PC-9 (cell line): Measurements from ENCODE around the gene RGS7. TPM values are rescaled to one million over a fixed set of nuclear protein-coding genes. Genes with fewer than 3 reads are reported as not detected.

Experiments
- BruUV-seq: library from RNA; stranded (reverse); fragments of 400-500 nt; replicated peaks from 2 replicates; lab custom pipeline; 2021; lab: Mats Ljungman, UMichigan
- CTCF ChIA-PET: fragments of 300-600 bp; sonication (Branson Sonifier 250); formaldehyde crosslinking; loops from one replicate; lab custom pipeline; 2022; ENCODE audit warnings: antibody characterized with exemption; lab: Charles Lee
- POLR2A ChIA-PET: fragments of 300-600 bp; sonication (Branson Sonifier 250); formaldehyde crosslinking; loops from one replicate; lab custom pipeline; 2022; ENCODE audit warnings: antibody characterized with exemption; ENCODE audit not compliant: unreplicated experiment; lab: Charles Lee
- DNase-seq, 2 experiments: peaks; one replicate each; pipeline versions ENCODE4 v3.0.0 to v3.0.0-alpha.2; 2015 to 2022; ENCODE audit warnings: mixed read lengths in 1 of 2
- H2AFZ ChIP-seq: fragments of 200-600 bp; sonication (generic); 2 replicates; pipeline ENCODE4 v1.8.1; 2017; ENCODE audit warnings: antibody characterized with exemption
- H3F3A ChIP-seq: fragments of 200-600 bp; sonication (generic); 2 replicates; pipeline ENCODE4 v1.8.1; 2017; ENCODE audit warnings: antibody characterized with exemption, mild to moderate bottlenecking, low read depth; ENCODE audit not compliant: insufficient read depth
- H3K27ac ChIP-seq: fragments of 200-600 bp; sonication (generic); 2 replicates; pipeline ENCODE4 v1.6.1; 2016; ENCODE audit warnings: mixed run types
- H3K27me3 ChIP-seq: fragments of 200-600 bp; sonication (generic); 2 replicates; pipeline ENCODE4 v1.6.1; 2016; ENCODE audit warnings: low read depth, mixed run types; ENCODE audit not compliant: insufficient read depth
- H3K36me3 ChIP-seq: fragments of 200-600 bp; sonication (generic); 2 replicates; pipeline ENCODE4 v1.6.1; 2016; ENCODE audit warnings: low read depth, mixed run types
- H3K4me1 ChIP-seq: fragments of 200-600 bp; sonication (generic); replicated peaks from 2 replicates; pipeline ENCODE4 v1.6.1; 2016; ENCODE audit warnings: mixed run types; ENCODE audit not compliant: insufficient read depth
- H3K4me2 ChIP-seq: fragments of 200-600 bp; sonication (generic); 2 replicates; pipeline ENCODE4 v1.6.1; 2017; ENCODE audit warnings: mixed run types
- H3K4me3 ChIP-seq: fragments of 200-600 bp; sonication (generic); 2 replicates; pipeline ENCODE4 v1.6.1; 2016; ENCODE audit warnings: mixed run types
- H3K79me2 ChIP-seq: fragments of 200-600 bp; sonication (generic); 2 replicates; pipeline ENCODE4 v1.6.1; 2017; ENCODE audit warnings: low read depth, mixed run types
- H3K9me2 ChIP-seq: fragments of 200-600 bp; sonication (generic); 2 replicates; pipeline ENCODE4 v1.8.1; 2017; ENCODE audit warnings: mild to moderate bottlenecking; ENCODE audit not compliant: insufficient read depth
- H3K9me3 ChIP-seq: fragments of 200-600 bp; sonication (generic); 2 replicates; pipeline ENCODE4 v1.8.1; 2016; ENCODE audit warnings: low read depth; ENCODE audit not compliant: insufficient read depth
- H4K20me1 ChIP-seq: fragments of 200-600 bp; sonication (generic); 2 replicates; pipeline ENCODE4 v1.8.1; 2017; ENCODE audit not compliant: insufficient read depth
- CTCF ChIP-seq: fragments of 200-600 bp; sonication (generic); conservative IDR thresholded peaks from 2 replicates; pipeline ENCODE4 v1.6.1; 2017; ENCODE audit warnings: mixed run types, antibody characterized with exemption, mild to moderate bottlenecking, moderate library complexity
- EZH2 ChIP-seq: fragments of 200-600 bp; sonication (generic); IDR thresholded peaks from 2 replicates; pipeline ENCODE4 v1.8.0; 2017; ENCODE audit warnings: antibody characterized with exemption, low read depth
- intact Hi-C: fragments of 100-400 bp; cut with micrococcal nuclease; formaldehyde crosslinking; loops from one replicate; pipeline ENCODE4 v1.10.0; 2022; ENCODE audit not compliant: unreplicated experiment
- total RNA-seq: library from RNA; stranded (reverse); gene quantifications from 2 replicates; pipeline ENCODE4 v1.2.3, GENCODE V29; 2021

The RGS7 gene
- total RNA-seq, 1 experiment from 2014 or later, result 5.8 TPM

DNA sequence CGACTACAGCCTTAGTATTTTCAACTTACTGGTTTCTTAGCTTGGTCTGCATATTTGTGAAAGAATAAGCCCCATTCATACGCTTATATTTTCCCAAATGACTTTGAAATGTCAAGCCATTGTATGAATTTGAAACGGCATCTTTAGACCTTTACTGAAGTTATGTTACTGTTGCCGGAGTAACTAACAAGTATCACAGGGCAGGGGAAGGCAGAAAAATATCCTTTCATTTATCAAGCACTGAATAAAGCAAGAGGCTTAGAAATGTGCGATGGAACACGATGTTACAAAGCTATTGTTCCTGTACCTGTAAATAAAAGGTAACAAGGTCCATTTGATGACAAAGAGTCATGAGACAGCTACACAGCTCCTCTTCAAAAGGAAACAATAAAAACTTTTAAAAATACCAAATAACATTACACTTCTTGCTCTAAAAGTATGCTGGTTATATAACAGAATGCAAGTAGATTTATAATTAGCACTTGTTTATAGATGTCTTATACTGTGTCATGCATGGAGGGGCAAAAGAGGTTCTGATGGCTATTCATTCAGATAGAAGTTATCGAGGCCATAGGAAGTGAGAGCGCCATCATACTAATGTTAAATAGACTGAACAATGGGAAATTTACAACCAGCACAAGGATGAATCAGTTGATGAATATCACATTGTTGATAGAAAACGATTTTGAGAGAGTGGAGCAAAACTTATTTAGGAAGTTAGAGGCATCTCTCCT, 322.6 kb downstream of the RGS7 start:
- Histone ChIP-seq H3K9me3 (no peaks in the 10 kb centered on the region; the same call in 1 of the 2 replicates), H3K27me3 (0 out of 2 replicates have a peak, but pooled peaks cover 4% of the 10 kb centered on the region), H3K9me2 (no peaks in the 10 kb centered on the region), H3F3A (no peaks in the 10 kb centered on the region), H3K36me3 (no peaks in the 10 kb centered on the region), H3K27ac (no peak overlapping the region), H3K4me1 (no peaks in the 10 kb centered on the region), H3K4me3 (no peak overlapping the region), H3K4me2 (no peak overlapping the region), H4K20me1 (no peaks in the 10 kb centered on the region), H3K79me2 (no peaks in the 10 kb centered on the region), H2AFZ (no peak overlapping the region)
- ChIA-PET POLR2A (no interaction called here), CTCF (no interaction called here)
- intact Hi-C loops, result no loop called here
- no TSS peak for BruUV-seq
- TF ChIP-seq CTCF (no peak), EZH2 (no peak)
- no peak for DNase-seq

- intact Hi-C loops, result no loop called here
- H3K79me2 ChIP-seq, result no peaks in the 10 kb centered on the region
Measured at GRCh38 chr1:241024834-241025233, 332.2 kb downstream of the RGS7 start.

GRCh38 chr1:241022366-241022765, 334.6 kb downstream of the RGS7 start:
- H4K20me1 ChIP-seq, result no peaks in the 10 kb centered on the region
- no peaks in the 10 kb centered on the region for H3K36me3 ChIP-seq
- no peaks in the 10 kb centered on the region for H3F3A ChIP-seq
- H3K27me3 ChIP-seq, result peaks cover 18% of the 10 kb centered on the region; the same call in 1 of the 2 replicates
- H3K9me2 ChIP-seq, result no peaks in the 10 kb centered on the region
- no peak overlapping the region for H2AFZ ChIP-seq
- H3K27ac ChIP-seq, result no peak overlapping the region
- no peak for DNase-seq
- ChIA-PET CTCF (no interaction called here), POLR2A (no interaction called here)
- TF ChIP-seq EZH2, result no peak
- no peak for TF ChIP-seq CTCF
- H3K9me3 ChIP-seq, result no peaks in the 10 kb centered on the region
- intact Hi-C loops, result no loop called here
- BruUV-seq, result no TSS peak
- H3K79me2 ChIP-seq, result no peaks in the 10 kb centered on the region
- no peaks in the 10 kb centered on the region for H3K4me1 ChIP-seq
- no peak overlapping the region for H3K4me2 ChIP-seq
- no peak overlapping the region for H3K4me3 ChIP-seq

More at GRCh38 chr1:241024834-241025233, 332.2 kb downstream of the RGS7 start:
- H3K4me1 ChIP-seq, result no peaks in the 10 kb centered on the region
- no peak overlapping the region for H3K4me3 ChIP-seq
- no peak overlapping the region for H2AFZ ChIP-seq
- TF ChIP-seq CTCF (no peak), EZH2 (no peak)
- no peaks in the 10 kb centered on the region for H3K36me3 ChIP-seq
- H3K27me3 ChIP-seq, result peaks cover 31% of the 10 kb centered on the region
- no TSS peak for BruUV-seq
- H3K4me2 ChIP-seq, result no peak overlapping the region
- no peak for DNase-seq
- H3F3A ChIP-seq, result no peaks in the 10 kb centered on the region
- POLR2A ChIA-PET, result interaction anchor here (0.6 kb wide), 1 partner anchor 195 kb away, joined by 4 read pairs; no protein-coding TSS in a partner anchor
- CTCF ChIA-PET, result no interaction called here
- H4K20me1 ChIP-seq, result no peaks in the 10 kb centered on the region
- H3K9me3 ChIP-seq, result no peaks in the 10 kb centered on the region
- H3K27ac ChIP-seq, result no peak overlapping the region
- no peaks in the 10 kb centered on the region for H3K9me2 ChIP-seq
